ENCODE data around the gene KIF1B.

DNA sequence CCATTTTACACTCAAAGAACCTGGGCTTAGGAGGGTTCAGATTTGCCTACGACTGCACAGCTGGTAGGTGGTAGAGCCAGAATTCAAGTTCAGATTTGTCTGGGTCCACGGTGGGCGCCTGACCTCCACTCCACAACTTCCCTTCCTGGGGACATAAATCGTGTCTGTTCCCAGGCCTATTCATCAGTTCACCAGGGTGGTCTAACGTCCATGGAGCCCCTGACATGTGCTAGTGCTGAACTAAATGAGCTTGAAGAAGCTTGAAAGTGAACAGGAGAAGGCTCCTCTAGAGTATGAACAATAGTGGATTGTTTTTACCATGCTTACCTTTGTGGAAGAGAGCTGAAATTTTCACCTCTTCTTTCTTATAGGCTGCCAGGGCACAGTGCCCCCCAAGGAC lies 32.5 kb upstream of the KIF1B start:
- TF ChIP-seq, protein P1, sequence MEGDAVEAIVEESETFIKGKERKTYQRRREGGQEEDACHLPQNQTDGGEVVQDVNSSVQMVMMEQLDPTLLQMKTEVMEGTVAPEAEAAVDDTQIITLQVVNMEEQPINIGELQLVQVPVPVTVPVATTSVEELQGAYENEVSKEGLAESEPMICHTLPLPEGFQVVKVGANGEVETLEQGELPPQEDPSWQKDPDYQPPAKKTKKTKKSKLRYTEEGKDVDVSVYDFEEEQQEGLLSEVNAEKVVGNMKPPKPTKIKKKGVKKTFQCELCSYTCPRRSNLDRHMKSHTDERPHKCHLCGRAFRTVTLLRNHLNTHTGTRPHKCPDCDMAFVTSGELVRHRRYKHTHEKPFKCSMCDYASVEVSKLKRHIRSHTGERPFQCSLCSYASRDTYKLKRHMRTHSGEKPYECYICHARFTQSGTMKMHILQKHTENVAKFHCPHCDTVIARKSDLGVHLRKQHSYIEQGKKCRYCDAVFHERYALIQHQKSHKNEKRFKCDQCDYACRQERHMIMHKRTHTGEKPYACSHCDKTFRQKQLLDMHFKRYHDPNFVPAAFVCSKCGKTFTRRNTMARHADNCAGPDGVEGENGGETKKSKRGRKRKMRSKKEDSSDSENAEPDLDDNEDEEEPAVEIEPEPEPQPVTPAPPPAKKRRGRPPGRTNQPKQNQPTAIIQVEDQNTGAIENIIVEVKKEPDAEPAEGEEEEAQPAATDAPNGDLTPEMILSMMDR (IDR thresholded peaks at IDR 0.05), result no peak
- TF ChIP-seq POLR2A (IDR thresholded peaks at IDR 0.05), result no peak
